SU-DHL-6 (cell line): ENCODE measurements around the gene SRRT.

Source experiments
- CTCF ChIP-seq: fragments of 200-600 bp; sonication (generic); IDR thresholded peaks from one replicate; pipeline ENCODE4 v1.5.1; 2017; ENCODE audit warnings: antibody characterized with exemption, mild to moderate bottlenecking, low read length, moderate library complexity; ENCODE audit not compliant: insufficient read depth, poor library complexity, severe bottlenecking
- EZH2phosphoT487 ChIP-seq: fragments of 200-600 bp; sonication (generic), shearing (Covaris generic); conservative IDR thresholded peaks from 2 replicates; pipeline ENCODE4 v1.6.1; 2018; ENCODE audit warnings: mild to moderate bottlenecking, antibody characterized with exemption, low read length, moderate library complexity, mixed read lengths

- TF ChIP-seq CTCF (no peak), EZH2phosphoT487 (no peak)
These were observed 11.4 kb upstream of the SRRT start for GRCh38 chr7:100863406-100863950.
